ENCODE results near the gene CPXM2. TPM values are rescaled to one million over a fixed set of nuclear protein-coding genes. Genes with fewer than 3 reads are reported as not detected.

The CPXM2 gene
- total RNA-seq, 2 donors from 2014 or later = not detected

DNA sequence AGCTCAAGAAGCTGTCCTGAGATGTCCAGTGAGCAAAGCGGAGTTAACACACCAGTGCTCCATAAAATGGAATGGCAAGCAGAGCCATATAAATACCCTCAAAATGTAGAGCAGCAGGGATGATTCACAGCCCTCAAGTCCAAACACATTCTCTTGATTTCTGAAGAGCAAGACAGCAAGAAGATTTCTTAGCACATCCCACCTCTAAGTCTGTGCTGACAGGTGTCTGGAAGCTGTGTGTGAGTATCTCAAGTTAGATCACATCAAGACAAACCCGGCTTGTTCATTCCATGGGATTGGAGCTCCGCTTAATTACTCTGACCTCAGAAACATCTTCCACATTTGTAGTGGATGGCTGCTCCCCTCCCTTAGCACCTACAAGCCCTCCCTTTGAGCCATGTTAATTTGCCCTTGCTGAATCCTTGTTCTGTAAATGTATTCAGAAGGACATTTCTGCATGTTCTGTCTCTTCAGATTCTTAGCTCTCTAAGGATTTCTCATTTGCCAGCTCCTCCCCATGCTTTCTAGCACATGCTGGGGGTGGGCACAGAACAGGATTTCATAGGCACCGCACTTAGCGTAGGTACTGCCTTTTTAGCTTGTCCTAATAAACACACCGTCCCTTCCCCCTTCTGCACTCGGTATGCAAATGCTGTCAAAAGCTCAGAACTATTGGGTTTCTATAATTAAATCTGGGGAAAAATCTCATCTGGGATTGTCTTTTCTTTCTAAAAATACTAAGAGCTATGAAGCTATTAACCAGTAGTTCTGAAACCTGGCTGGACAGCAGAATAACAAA lies 112.7 kb downstream of the CPXM2 start:
- H3K4me3 Mint-ChIP-seq = no peak overlapping the region
- H3K27me3 Mint-ChIP-seq = peaks cover 28% of the 10 kb centered on the region
- H3K27ac Mint-ChIP-seq = no peak overlapping the region
- no peaks in the 10 kb centered on the region for H3K9me3 Mint-ChIP-seq
- no peak for ATAC-seq (replicated peaks)
- no peaks in the 10 kb centered on the region for H3K36me3 Mint-ChIP-seq (ENCODE audit: low read depth)
- H3K4me1 Mint-ChIP-seq = no peaks in the 10 kb centered on the region

DNA sequence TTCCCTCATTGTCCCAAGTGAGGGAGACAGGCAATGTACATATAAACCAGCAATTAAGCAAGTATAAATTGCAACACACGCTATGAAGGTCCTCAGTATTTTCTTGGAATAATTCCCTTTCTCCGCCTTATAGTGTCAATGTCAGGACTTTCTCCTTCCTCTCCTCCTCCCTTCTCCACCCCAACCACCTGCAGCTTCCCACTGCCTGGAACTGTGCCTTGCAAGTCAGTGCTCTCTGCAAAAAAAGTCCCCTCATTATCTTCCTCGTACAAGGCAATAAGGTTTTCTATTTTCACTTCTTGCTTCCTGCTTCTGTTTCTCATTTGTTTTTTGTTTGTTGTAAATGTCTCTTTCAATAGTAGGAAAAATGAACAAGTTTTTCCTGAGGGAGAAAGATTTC lies 113.7 kb downstream of the CPXM2 start:
- peaks cover 4% of the 10 kb centered on the region for H3K9me3 Mint-ChIP-seq
- no peak for ATAC-seq (replicated peaks)
- peaks cover 28% of the 10 kb centered on the region for H3K27me3 Mint-ChIP-seq
- H3K4me3 Mint-ChIP-seq = no peak overlapping the region
- no peaks in the 10 kb centered on the region for H3K36me3 Mint-ChIP-seq (ENCODE audit: low read depth)
- no peak overlapping the region for H3K27ac Mint-ChIP-seq
- no peaks in the 10 kb centered on the region for H3K4me1 Mint-ChIP-seq

DNA sequence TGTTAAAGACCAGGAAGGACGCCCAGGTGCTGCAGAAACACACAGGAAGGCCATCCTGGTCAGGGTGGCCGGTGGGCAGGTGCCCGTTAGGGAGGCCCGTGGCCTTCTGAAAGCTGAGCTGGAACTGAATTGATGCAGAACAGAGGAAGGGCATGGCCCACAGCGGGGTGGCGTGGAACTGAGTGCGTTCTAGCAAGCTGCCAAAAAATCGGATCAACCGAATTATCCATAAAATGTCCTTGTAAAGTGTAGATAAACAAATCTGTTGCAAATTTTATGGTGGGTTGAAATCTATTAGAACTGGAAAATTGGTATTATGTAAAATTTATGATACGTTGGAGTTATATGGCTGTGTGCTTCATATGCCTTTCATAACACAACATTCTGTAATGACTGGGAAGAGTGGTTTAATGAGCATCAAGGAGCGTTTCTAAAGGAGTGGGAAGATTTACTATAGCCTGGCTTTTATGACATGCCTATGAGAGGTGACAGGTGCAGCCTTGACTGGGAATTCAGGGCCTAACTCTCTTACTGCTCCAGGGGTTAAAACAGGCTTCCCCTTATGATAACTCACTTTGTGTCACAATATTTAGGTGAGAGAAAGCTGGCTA lies 117.4 kb downstream of the CPXM2 start:
- Mint-ChIP-seq H3K27me3 (peaks cover 12% of the 10 kb centered on the region), H3K36me3 (ENCODE audit: low read depth) (no peaks in the 10 kb centered on the region), H3K4me3 (no peak overlapping the region), H3K4me1 (no peaks in the 10 kb centered on the region), H3K27ac (no peak overlapping the region), H3K9me3 (peaks cover 7% of the 10 kb centered on the region)
- no peak for ATAC-seq (replicated peaks)

DNA sequence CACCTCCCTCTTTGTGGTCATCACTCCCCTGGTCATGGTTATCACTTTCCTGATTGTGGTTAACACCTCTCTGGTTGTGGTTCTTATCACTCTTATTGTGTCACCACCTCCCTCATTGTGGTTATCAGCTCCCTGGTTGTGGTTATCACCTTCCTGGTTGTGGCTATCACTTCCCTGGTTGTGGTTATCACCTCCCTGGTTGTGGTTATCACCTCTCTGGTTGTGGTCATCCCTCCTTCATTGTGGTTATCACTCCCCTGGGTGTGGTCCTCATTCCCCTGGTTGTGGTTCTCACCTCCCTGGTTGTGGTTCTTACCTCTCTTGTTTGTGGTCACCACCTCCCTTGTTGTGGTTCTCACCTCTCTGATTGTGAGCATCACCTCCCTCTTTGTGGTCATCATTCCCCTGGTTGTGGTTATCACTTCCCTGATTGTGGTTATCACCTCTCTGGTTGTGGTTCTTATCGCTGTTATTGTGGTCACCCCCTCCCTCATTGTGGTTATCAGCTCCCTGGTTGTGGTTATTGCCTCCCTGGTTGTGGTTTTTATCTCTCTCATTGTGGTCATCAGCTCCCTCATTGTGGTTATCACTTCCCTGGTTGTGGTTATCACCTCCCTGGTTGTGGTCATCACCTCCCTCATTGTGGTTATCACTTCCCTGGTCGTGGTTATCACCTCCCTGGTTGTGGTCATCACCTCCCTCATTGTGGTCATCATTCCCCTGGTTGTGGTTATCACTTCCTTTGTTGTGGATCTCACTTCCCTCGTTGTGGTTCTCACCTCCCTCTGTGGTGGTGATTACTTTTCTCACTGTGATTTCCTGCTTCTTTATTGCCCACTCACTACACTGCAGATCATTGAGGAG lies 118.7 kb downstream of the CPXM2 start:
- no peak for ATAC-seq (replicated peaks)
- H3K9me3 Mint-ChIP-seq = peaks cover 7% of the 10 kb centered on the region
- peak overlapping the region; percentile 83 for H3K27ac Mint-ChIP-seq
- H3K36me3 Mint-ChIP-seq (ENCODE audit: low read depth) = no peaks in the 10 kb centered on the region
- peak overlapping the region; percentile 16 for H3K4me3 Mint-ChIP-seq
- peaks cover 10% of the 10 kb centered on the region for H3K27me3 Mint-ChIP-seq
- H3K4me1 Mint-ChIP-seq = no peaks in the 10 kb centered on the region

DNA sequence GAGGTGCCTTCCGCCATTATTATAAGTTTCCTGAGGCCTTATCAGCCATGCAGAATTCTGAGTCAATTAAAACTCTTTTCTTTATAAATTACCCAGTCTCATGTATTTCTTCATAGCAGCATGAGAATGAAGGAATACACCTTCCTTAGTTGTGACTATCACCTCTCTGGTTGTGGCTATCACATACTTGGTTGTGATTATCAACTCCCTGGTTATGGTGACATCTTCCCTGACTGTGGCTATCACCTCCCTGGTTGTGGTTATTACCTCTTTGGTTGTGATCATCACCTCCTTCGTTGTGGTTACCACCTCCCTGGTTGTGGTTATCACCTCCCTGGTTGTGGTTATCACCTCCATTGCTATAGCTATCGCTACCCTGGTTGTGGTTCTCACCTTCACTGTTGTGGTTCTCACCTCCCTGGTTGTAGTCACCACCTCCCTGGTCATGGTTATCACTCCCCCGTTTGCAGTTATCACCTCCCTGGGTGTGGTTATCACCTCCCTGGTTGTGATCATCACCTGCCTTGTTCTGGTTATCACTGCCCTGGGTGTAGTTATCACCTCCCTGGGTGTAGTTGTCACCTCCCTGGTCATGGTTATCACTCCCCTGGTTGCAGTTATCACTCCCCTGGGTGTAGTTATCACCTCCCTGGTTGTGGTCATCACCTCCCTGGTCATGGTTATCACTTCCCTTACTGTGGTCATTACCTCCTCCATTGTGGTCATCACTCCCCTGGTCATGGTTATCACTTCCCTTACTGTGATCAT lies 119.5 kb downstream of the CPXM2 start:
- H3K4me1 Mint-ChIP-seq = no peaks in the 10 kb centered on the region
- peaks cover 8% of the 10 kb centered on the region for H3K27me3 Mint-ChIP-seq
- H3K36me3 Mint-ChIP-seq (ENCODE audit: low read depth) = no peaks in the 10 kb centered on the region
- peak; percentile 23 for ATAC-seq (replicated peaks)
- no peak overlapping the region for H3K4me3 Mint-ChIP-seq
- H3K9me3 Mint-ChIP-seq = peaks cover 7% of the 10 kb centered on the region
- H3K27ac Mint-ChIP-seq = peak overlapping the region; percentile 83

DNA sequence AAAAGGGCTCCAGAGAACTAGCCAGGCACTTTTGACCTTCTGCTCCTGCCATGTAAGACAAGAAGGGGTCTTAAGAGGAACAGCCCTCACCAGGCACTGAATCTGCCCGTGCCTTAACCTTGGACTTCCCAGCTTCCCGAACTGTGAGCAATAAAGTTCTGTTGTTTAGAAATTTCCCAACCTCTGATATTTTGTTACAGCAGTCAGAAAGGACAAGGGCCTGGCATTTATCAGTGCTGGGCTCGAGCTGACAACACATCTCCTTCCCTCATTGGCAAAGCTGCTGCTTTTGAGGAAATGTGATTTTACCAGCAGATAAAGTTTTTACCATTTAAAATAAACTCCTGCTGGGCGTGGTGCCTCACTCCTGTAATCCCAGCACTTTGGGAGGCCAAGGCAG lies 122.0 kb downstream of the CPXM2 start:
- no peaks in the 10 kb centered on the region for H3K4me1 Mint-ChIP-seq
- ATAC-seq (replicated peaks) = no peak
- H3K36me3 Mint-ChIP-seq (ENCODE audit: low read depth) = no peaks in the 10 kb centered on the region
- H3K27me3 Mint-ChIP-seq = peaks cover 20% of the 10 kb centered on the region
- peaks cover 7% of the 10 kb centered on the region for H3K9me3 Mint-ChIP-seq
- no peak overlapping the region for H3K4me3 Mint-ChIP-seq
- no peak overlapping the region for H3K27ac Mint-ChIP-seq

DNA sequence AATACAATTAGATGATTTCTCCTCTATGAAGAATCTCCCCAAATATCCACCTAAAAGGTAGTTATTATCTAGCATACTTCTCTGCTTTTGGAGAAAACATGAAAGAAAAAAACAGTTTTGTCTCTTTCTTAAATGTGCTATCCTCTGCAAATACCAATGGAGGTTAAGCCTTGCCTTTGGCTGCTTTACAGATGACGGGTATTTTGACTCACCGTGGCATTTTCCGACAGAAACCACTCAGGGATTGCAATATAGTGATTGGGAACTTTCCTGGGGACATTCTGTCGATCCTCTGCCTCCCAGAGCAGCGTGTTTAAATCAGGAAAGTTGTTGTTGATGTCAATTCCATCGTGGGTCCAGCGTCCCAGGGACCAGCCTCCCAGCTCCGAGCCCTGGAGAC lies 124.8 kb downstream of the CPXM2 start:
- Mint-ChIP-seq H3K9me3 (no peaks in the 10 kb centered on the region), H3K27me3 (peaks cover 24% of the 10 kb centered on the region), H3K4me3 (no peak overlapping the region), H3K27ac (no peak overlapping the region), H3K4me1 (no peaks in the 10 kb centered on the region), H3K36me3 (ENCODE audit: low read depth) (no peaks in the 10 kb centered on the region)
- ATAC-seq (replicated peaks) = no peak

DNA sequence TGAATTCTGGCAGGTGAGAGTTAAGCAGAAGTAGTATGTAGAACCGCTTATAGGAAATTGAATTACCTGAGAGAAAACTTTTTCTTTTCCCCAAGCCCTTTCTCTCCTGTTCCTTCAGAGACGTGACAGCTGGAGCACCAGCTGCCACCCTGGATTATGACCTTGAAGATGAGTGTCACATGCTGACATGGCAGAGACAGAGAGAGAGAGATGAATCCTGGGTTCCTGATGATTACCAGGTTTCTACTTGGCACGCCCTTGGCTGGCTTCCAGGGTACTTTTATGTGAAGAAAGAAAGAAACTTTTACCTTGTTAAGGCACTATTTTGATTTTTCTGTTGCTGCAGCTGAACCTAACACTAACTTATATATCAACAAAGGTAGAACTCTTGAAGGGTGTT lies 125.6 kb downstream of the CPXM2 start:
- no peak overlapping the region for H3K27ac Mint-ChIP-seq
- H3K27me3 Mint-ChIP-seq = peaks cover 24% of the 10 kb centered on the region
- no peaks in the 10 kb centered on the region for H3K36me3 Mint-ChIP-seq (ENCODE audit: low read depth)
- H3K4me3 Mint-ChIP-seq = no peak overlapping the region
- no peaks in the 10 kb centered on the region for H3K9me3 Mint-ChIP-seq
- no peaks in the 10 kb centered on the region for H3K4me1 Mint-ChIP-seq
- ATAC-seq (replicated peaks) = no peak

DNA sequence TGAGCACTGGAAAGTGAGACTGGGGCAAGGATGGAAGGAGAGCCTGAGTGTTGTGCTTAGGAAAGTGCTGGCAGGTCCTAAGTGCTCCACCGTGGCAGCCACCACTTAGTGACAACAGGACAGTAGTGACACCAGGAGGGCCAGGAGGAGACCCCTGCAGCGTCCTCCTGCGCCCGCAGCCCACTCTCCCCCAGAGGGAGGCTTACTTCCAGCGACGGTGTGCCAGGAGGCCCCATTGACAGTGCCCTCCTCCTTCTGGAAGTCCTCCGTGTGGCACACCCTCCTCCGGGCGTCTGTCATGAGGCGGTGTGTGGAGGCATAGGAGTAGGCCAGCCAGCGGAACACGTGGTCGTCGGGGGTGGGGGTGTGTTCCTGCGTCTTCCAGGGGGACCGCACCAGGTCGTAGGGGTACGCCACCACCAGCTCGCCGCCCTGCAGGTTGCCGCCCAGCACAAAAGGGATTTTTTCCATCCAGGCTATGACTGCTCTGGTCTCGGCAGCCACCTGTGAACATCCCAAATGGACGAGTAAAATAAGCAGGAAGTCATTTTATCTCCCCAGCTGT lies 129.9 kb downstream of the CPXM2 start:
- peaks cover 16% of the 10 kb centered on the region for H3K27me3 Mint-ChIP-seq
- ATAC-seq (replicated peaks) = no peak
- no peaks in the 10 kb centered on the region for H3K9me3 Mint-ChIP-seq
- no peaks in the 10 kb centered on the region for H3K4me1 Mint-ChIP-seq
- no peak overlapping the region for H3K27ac Mint-ChIP-seq
- H3K4me3 Mint-ChIP-seq = no peak overlapping the region
- H3K36me3 Mint-ChIP-seq (ENCODE audit: low read depth) = no peaks in the 10 kb centered on the region

DNA sequence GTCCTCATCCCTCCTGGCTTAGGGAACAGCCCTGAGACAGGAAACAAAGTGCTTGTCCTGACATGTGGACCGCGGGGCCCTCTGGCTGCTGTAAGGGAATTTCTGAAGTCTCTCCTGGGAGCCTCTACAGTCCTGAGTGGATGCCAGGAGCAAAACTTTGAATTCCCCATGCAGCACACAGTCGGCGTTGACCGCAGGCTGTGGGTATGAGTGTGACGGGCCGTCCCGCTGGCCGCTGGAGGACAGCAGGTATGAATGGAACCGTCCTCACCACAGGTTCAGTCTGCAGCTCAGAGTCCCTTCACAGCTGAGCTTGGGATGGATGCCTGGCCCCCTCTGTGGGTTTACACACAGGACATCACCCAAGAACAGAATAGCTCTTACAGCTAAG lies 130.6 kb downstream of the CPXM2 start:
- H3K4me3 Mint-ChIP-seq = no peak overlapping the region
- H3K27ac Mint-ChIP-seq = no peak overlapping the region
- peaks cover 11% of the 10 kb centered on the region for H3K27me3 Mint-ChIP-seq
- no peaks in the 10 kb centered on the region for H3K9me3 Mint-ChIP-seq
- no peaks in the 10 kb centered on the region for H3K4me1 Mint-ChIP-seq
- no peak for ATAC-seq (replicated peaks)
- H3K36me3 Mint-ChIP-seq (ENCODE audit: low read depth) = no peaks in the 10 kb centered on the region

DNA sequence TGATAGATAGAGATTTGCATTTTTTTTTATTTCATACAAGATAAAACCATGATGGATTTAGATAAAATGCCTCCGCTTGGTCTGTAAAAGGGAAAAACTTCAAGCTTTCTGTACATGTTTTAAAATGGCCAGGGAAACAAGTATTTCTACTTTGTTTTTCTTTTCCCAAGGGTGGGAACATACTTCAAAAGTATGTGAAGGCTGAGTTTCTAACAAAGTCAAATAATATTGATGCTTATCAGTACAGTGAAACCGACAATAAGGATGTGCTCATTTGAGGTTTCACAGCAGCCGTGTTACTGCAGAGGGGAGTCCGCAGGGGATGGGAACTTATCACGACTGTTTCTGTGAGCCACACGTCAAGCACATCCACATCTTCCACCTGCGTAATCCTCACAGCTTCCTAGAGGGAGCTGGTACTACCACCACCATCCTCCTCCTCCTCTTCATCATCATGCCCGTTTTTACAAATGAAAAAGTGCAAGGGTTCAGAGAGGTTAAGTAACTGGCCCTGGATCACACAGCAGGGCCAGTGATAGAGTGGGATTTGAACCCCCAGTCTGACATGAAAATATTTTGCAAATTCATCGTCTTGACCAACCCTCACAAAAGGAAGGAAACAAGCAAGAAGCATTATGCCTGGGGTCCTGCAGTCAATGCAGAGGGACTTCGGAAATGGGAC lies 131.1 kb downstream of the CPXM2 start:
- no peaks in the 10 kb centered on the region for H3K4me1 Mint-ChIP-seq
- no peaks in the 10 kb centered on the region for H3K9me3 Mint-ChIP-seq
- H3K27ac Mint-ChIP-seq = no peak overlapping the region
- H3K36me3 Mint-ChIP-seq (ENCODE audit: low read depth) = no peaks in the 10 kb centered on the region
- no peak for ATAC-seq (replicated peaks)
- peaks cover 6% of the 10 kb centered on the region for H3K27me3 Mint-ChIP-seq
- no peak overlapping the region for H3K4me3 Mint-ChIP-seq

DNA sequence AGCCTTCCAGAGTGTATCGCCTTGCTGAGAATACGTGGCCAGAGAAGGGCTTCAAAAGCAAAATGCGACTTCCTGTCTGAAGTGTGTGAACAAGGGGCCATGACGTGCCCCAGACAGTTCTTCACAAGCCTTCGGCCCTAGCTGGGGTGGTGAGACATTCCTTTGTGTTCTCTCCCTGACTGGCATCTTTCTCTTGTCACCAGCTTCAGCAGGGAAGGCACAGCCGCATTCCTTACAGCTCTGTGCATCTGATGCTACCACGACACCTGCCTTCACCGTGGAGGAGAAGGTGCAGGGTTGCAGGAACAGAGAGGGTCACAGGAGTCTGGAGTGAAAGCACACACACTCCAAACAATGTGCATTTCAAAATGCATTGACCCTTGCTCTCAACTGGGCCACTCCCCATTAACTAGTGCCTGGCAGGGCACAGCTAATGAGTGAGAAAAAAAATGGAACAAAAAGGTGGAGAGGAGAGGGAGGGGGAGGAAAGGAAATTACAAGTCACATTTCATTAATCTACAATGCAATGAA lies 132.0 kb downstream of the CPXM2 start:
- H3K27me3 Mint-ChIP-seq = peaks cover 9% of the 10 kb centered on the region
- no peak overlapping the region for H3K4me3 Mint-ChIP-seq
- no peaks in the 10 kb centered on the region for H3K4me1 Mint-ChIP-seq
- no peak for ATAC-seq (replicated peaks)
- no peaks in the 10 kb centered on the region for H3K36me3 Mint-ChIP-seq (ENCODE audit: low read depth)
- H3K9me3 Mint-ChIP-seq = no peaks in the 10 kb centered on the region
- H3K27ac Mint-ChIP-seq = no peak overlapping the region

DNA sequence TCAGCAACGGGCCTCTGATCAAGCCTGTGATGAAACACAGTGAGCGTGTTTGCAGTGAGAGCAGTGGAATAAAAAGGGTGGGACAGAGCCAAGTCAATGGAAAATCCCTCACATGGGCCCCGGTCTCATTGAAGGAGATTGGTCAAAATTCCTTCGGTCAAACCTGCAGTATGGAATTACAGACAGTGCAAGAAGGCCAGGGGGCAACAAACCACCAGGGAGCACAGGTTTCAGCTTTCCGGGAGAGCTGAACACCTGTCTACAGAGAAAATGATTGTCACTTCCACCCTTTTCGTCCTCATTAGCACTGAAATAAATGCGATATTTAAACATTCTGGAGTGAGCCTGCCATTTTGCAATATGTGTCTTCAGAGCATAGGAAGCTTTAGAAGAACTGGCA lies 132.6 kb downstream of the CPXM2 start:
- H3K4me1 Mint-ChIP-seq = no peaks in the 10 kb centered on the region
- peaks cover 11% of the 10 kb centered on the region for H3K27me3 Mint-ChIP-seq
- H3K9me3 Mint-ChIP-seq = no peaks in the 10 kb centered on the region
- H3K36me3 Mint-ChIP-seq (ENCODE audit: low read depth) = no peaks in the 10 kb centered on the region
- ATAC-seq (replicated peaks) = no peak
- H3K4me3 Mint-ChIP-seq = no peak overlapping the region
- H3K27ac Mint-ChIP-seq = no peak overlapping the region

Measured in activated T-helper 17 cell treated with anti-CD3 and anti-CD28 coated beads, Interleukin-2, amount 50 U/mL, for 72 hours (primary cell).